Esophagus muscularis mucosa (tissue), 4 donors: ENCODE data around the gene PAX6.

Experiments used
- EP300 ChIP-seq: sonication (generic); formaldehyde crosslinking; IDR thresholded peaks from one replicate; pipeline ENCODE4 v1.6.1; 2017; ENCODE audit warnings: antibody characterized with exemption
- POLR2A ChIP-seq: fragments of 450-650 bp; IDR thresholded peaks from one replicate; pipeline ENCODE4 v1.6.1; 2017; ENCODE audit warnings: antibody characterized with exemption, moderate library complexity, mild to moderate bottlenecking, low read depth
- POLR2AphosphoS5 ChIP-seq, 2 donors: sonication (generic); formaldehyde crosslinking; IDR thresholded peaks; one replicate each; pipeline ENCODE4 v1.6.1; 2017; ENCODE audit warnings: antibody characterized with exemption in 2 of 2
- TF ChIP-seq, protein P1 (sequence below), 3 experiments: fragments of 200-600 bp in 2 of 3; fragments of 450-650 bp in 1 of 3; sonication (generic) in 2 of 3; IDR thresholded peaks; one replicate each; pipeline ENCODE4 v1.5.1; 2017 to 2019; ENCODE audit warnings: antibody characterized with exemption in 3 of 3, mild to moderate bottlenecking in 2 of 3, moderate library complexity in 1 of 3

DNA sequence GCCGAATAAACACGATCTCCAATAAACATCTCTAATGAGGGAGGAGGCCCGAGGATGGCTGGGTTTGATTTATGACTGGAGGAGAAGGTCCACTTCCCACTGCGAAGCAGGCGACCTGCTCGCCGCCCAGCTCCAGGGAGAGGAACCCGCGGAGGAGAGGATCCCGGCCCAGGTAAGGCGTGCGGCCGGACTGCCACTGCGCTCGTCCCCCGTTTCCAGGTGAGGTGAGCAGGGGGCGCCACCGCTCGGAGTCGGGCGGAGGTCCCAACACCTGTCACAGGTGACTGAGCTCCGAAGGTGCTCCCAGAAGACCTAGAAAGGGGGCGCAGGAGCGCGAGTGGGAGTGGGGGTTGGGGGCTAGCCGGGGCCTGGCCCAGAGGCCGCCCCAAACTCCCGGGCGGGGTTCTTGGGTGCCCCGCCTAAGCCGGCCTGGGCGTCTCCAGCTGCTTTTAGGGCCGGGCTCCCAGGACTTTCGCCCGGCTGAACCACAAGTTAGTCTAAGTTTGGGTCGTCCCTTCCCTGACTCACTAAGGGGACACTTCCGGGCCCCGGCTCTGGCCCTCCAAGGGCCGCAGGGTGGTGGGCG is 5.4 kb upstream of the PAX6 start:
- TF ChIP-seq POLR2A (no peak), POLR2AphosphoS5 (IDR thresholded peaks at IDR 0.05) (no peak), EP300 (no peak)
- TF ChIP-seq, protein P1, sequence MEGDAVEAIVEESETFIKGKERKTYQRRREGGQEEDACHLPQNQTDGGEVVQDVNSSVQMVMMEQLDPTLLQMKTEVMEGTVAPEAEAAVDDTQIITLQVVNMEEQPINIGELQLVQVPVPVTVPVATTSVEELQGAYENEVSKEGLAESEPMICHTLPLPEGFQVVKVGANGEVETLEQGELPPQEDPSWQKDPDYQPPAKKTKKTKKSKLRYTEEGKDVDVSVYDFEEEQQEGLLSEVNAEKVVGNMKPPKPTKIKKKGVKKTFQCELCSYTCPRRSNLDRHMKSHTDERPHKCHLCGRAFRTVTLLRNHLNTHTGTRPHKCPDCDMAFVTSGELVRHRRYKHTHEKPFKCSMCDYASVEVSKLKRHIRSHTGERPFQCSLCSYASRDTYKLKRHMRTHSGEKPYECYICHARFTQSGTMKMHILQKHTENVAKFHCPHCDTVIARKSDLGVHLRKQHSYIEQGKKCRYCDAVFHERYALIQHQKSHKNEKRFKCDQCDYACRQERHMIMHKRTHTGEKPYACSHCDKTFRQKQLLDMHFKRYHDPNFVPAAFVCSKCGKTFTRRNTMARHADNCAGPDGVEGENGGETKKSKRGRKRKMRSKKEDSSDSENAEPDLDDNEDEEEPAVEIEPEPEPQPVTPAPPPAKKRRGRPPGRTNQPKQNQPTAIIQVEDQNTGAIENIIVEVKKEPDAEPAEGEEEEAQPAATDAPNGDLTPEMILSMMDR (IDR thresholded peaks at IDR 0.05) = no peak
